PC-9 (cell line): ENCODE results near the gene DNAJA1.

Experiments used
- CTCF ChIP-seq: fragments of 200-600 bp; sonication (generic); conservative IDR thresholded peaks from 2 replicates; pipeline ENCODE4 v1.6.1; 2017; ENCODE audit warnings: mixed run types, antibody characterized with exemption, mild to moderate bottlenecking, moderate library complexity
- EZH2 ChIP-seq: fragments of 200-600 bp; sonication (generic); IDR thresholded peaks from 2 replicates; pipeline ENCODE4 v1.8.0; 2017; ENCODE audit warnings: antibody characterized with exemption, low read depth

GRCh38 chr9:33048054-33048465 is 23.0 kb downstream of the DNAJA1 start:
- TF ChIP-seq CTCF, result no peak
- no peak for TF ChIP-seq EZH2
